Stimulated activated effector memory CD8-positive, alpha-beta T cell treated with anti-CD3 and anti-CD28 coated beads, Interleukin-12 subunit alpha, Interleukin-12 subunit beta, amount 100 ng/mL, for 72 hours (primary cell): ENCODE results near the gene LRRC27.
"Not testable (repeated sequence)": the region's sequence is repeated elsewhere in the genome, so short reads cannot be mapped to it uniquely, and the experiment has no call there.

Experiments
- ATAC-seq: fragments of 150-1000 bp; cut with Tn5 transposase; 2 replicates; pipeline ENCODE4 v1.10.0; 2021
- DNase-seq, 2 donors: peaks; one replicate each; pipeline ENCODE4 v3.0.0; 2021 to 2022; ENCODE audit warnings: low spot score in 2 of 2
- H3K27ac Mint-ChIP-seq: one replicate; pipeline ENCODE4 v1.8.0; 2022; ENCODE audit warnings: mild to moderate bottlenecking, mixed read lengths
- H3K36me3 Mint-ChIP-seq: one replicate; pipeline ENCODE4 v1.8.0; 2022; ENCODE audit warnings: mild to moderate bottlenecking, mixed read lengths
- H3K4me1 Mint-ChIP-seq: one replicate; pipeline ENCODE4 v1.8.0; 2022; ENCODE audit warnings: mixed read lengths
- H3K4me3 Mint-ChIP-seq: one replicate; pipeline ENCODE4 v1.8.0; 2022; ENCODE audit warnings: mild to moderate bottlenecking, mixed read lengths
- H3K9me3 Mint-ChIP-seq: one replicate; pipeline ENCODE4 v1.8.0; 2022; ENCODE audit warnings: mixed read lengths

Gene LRRC27

DNA sequence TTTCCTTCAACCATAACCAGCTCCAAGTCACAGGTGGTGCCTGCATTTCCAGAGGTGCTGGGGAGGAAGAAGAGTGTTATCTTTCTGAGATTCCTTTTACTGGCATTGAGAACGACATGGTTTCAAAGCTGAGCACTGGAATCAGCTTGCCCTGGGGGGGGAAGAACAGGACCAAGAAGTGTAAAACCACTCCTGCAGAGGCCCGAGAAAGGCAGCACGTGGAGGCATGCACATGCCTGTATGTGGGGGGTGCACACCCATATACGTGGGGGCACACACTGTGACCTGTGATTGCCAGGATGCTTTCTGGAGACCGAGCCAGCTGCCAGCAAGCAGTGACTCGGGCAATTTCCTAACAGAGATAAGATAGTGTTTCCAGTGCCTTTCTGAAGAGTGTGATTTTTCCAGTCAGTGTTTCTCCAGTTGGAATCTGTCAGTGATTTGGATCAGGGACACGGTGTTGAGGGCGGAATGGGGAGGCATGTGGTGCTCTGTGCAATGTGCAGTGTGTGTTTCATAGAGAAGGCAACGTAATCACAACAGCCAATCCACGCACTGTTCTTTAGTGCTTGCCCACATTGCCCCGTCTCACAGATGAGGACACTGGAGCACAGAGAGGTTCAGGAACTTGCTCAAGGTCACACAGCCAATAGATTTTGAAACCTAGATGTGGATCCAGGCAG lies 4.2 kb downstream of the LRRC27 start:
- Mint-ChIP-seq H3K9me3 (no peaks in the 10 kb centered on the region), H3K4me1 (peaks cover 38% of the 10 kb centered on the region)
- no peak for ATAC-seq

DNA sequence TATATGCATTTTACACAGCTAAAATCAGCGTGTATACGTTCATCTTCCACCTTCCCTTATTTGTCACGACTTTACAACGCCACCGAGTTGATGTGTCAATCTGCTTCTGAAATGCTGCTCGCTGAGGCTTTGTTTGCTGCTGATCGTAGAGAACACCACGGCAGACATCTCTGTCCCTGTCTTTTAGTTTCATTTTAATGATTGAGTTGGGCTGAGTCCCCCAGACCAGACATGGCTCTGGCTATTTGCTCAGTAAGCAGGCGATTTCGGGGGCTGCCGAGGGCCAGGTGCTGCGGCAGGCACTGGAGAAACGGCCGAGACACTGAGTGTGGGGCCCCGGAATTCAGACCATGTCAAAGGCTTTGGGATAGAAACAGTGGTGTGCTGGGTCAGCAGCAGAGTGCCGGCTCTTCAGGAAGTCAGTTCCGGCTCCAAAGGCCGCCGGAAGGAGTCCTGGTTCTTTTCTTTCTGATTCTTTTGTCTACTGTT lies 5.0 kb downstream of the LRRC27 start:
- no peak for ATAC-seq
- no peaks in the 10 kb centered on the region for H3K9me3 Mint-ChIP-seq
- H3K27ac Mint-ChIP-seq: peak overlapping the region; percentile 86
- DNase-seq: peak in 1 of 2 donors; percentile 60
- H3K36me3 Mint-ChIP-seq: peaks cover 15% of the 10 kb centered on the region
- H3K4me3 Mint-ChIP-seq: peak overlapping the region; percentile 75
- H3K4me1 Mint-ChIP-seq: peaks cover 31% of the 10 kb centered on the region

More for the DNA sequence above, 4.2 kb downstream of the LRRC27 start:
- DNase-seq: no peak
- H3K27ac Mint-ChIP-seq: peak overlapping the region; percentile 86
- peaks cover 23% of the 10 kb centered on the region for H3K36me3 Mint-ChIP-seq
- H3K4me3 Mint-ChIP-seq: peak overlapping the region; percentile 75

DNA sequence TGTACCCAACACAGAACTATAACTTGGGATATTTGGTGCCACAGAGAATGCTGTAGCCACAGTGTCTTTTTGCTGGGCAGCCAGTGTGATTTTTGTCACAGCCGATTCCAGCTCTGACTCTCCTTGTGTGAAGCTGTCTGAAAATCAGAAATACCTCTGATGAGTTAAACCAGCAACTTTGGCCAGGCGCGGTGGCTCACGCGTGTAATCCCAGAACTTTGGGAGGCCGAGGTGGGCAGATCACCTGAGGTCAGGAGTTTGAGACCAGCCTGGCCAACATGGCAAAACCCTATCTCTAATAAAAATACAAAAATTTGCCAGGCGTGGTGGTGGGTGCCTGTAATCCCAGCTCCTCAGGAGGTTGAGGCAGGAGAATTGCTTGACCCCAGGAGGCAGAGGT lies 5.9 kb downstream of the LRRC27 start:
- not testable (repeated sequence) for DNase-seq, H3K36me3 Mint-ChIP-seq, ATAC-seq, H3K9me3 Mint-ChIP-seq
- Mint-ChIP-seq H3K4me3 (peak overlapping the region; percentile 75), H3K27ac (peak overlapping the region; percentile 86), H3K4me1 (peaks cover 23% of the 10 kb centered on the region)

DNA sequence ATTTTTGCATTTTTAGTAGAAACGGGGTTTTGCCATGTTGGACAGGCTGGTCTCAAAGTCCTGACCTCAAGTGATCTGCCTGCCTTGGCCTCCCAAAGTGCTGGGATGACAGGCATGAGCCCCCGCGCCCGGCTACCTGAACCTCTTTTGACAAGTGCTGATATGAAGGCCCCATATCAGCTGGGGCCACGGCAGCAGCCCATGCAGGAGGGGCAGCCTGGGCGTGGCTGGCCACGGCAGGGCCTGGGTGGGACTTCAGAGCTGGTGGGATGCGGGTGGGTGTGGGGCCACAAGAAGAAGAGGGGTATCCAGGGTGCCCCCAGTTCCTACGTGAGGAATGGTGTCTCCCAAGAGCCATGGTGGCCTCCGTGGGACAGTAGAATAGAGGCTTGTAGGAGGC lies 6.9 kb downstream of the LRRC27 start:
- Mint-ChIP-seq H3K9me3 (no peaks in the 10 kb centered on the region), H3K4me1 (peaks cover 17% of the 10 kb centered on the region), H3K4me3 (no peak overlapping the region), H3K27ac (no peak overlapping the region), H3K36me3 (no peaks in the 10 kb centered on the region)
- ATAC-seq (no peak), DNase-seq (no peak)

DNA sequence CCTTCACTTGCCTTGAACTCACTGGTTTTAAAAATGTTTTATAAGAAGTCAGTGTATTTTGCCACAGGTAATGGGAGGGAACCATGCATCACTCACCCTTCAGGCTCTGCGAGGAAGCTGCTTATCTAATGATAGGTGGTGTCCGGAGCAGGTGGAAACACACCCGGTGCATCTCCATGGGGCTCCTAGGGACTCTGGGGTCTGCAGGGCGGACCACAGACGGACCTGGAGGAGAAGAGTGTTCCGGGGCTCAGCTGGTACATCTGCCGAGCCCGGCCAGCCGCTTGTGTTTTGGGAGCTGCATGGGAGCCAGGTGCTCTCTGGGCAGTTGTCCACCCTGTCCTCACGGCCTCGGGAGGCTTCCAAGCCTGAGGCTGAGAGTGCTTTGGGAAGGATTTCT lies 7.3 kb downstream of the LRRC27 start:
- ATAC-seq: no peak

DNA sequence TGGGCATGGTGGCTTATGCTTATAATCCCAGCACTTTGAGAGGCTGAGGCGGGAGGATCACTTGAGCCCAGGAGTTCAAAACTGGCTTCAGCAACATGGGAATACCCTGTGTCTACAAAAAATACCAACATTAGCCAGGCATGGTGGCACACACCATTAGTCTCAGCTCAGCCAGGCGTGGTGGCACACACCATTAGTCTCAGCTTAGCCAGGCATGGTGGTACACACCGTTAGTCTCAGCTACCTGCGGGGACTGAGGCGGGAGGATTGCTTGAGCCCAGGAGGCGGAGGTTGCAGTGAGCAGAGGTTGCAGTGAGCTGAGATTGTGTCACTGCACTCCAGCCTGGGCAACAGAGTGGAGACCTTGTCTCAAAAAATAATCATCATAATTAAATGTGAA lies 9.0 kb downstream of the LRRC27 start:
- DNase-seq (no peak), ATAC-seq (no peak)
- no peak overlapping the region for H3K27ac Mint-ChIP-seq
- H3K4me3 Mint-ChIP-seq: no peak overlapping the region
- H3K36me3 Mint-ChIP-seq: no peaks in the 10 kb centered on the region
- peaks cover 15% of the 10 kb centered on the region for H3K4me1 Mint-ChIP-seq
- no peaks in the 10 kb centered on the region for H3K9me3 Mint-ChIP-seq

More for the DNA sequence above, 7.3 kb downstream of the LRRC27 start:
- no peaks in the 10 kb centered on the region for H3K9me3 Mint-ChIP-seq
- H3K4me1 Mint-ChIP-seq: peaks cover 17% of the 10 kb centered on the region
- H3K4me3 Mint-ChIP-seq: no peak overlapping the region
- no peaks in the 10 kb centered on the region for H3K36me3 Mint-ChIP-seq
- no peak overlapping the region for H3K27ac Mint-ChIP-seq
- DNase-seq: no peak

DNA sequence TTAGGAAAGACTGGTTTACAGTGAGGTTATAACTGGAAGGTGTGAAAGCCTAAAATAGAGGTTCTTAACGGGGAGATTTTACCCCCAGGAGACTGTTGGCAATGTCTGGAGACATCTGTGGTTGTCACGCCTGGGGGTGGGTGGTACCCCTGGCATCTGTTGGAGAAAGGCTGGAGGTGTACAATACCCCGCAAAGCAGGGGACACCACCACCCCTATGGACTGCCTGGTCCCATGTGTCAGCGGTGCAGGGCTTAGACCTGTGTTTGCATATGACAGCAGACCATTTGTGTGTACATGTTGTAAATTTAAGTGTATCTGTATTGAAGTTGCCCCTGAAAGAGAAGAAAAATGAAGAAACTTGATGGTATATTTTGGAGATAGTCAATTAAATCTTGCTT lies 9.8 kb downstream of the LRRC27 start:
- DNase-seq: no peak
- Mint-ChIP-seq H3K4me3 (no peak overlapping the region), H3K9me3 (no peaks in the 10 kb centered on the region), H3K36me3 (no peaks in the 10 kb centered on the region), H3K27ac (no peak overlapping the region), H3K4me1 (peaks cover 8% of the 10 kb centered on the region)
- ATAC-seq: no peak

DNA sequence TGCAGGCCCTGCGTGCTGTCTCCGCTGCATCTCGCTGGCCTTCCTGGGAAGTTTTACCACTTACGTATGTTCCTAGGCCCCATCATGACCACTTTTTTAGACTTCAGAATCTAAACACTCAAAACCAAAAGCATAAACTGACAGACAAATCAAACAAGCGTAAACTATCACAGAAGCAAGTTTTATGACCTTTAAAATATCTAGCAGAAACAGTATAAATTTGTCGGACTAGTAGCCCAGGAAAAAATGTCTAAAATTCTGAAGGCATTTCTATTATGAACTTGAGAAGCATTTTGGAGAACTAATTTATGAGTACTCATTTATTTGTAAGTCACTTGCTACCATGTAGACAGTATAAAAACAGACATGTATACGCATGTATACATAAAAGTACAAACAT lies 10.6 kb downstream of the LRRC27 start:
- Mint-ChIP-seq H3K4me3 (no peak overlapping the region), H3K36me3 (no peaks in the 10 kb centered on the region), H3K27ac (no peak overlapping the region), H3K9me3 (no peaks in the 10 kb centered on the region), H3K4me1 (peaks cover 5% of the 10 kb centered on the region)
- DNase-seq (no peak), ATAC-seq (no peak)

DNA sequence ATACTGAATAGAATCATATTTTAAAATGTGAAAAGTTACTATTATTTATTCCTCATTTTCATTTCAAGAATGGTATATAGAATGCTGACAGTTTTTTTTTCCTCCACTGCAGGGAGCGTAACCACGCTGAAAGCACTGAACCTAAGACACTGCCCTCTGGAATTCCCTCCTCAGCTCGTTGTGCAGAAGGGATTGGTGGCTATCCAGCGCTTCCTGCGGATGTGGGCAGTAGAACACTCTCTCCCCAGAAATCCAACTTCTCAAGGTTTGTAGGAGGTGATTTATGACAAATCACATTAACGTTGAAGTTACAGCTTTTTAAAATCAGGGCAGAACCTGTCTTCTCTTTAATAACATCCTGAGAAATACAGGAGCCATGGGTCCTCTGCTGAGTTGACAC lies 12.4 kb downstream of the LRRC27 start:
- Mint-ChIP-seq H3K9me3 (no peaks in the 10 kb centered on the region), H3K4me1 (peaks cover 5% of the 10 kb centered on the region), H3K27ac (no peak overlapping the region), H3K4me3 (no peak overlapping the region), H3K36me3 (no peaks in the 10 kb centered on the region)
- DNase-seq (no peak), ATAC-seq (no peak)

DNA sequence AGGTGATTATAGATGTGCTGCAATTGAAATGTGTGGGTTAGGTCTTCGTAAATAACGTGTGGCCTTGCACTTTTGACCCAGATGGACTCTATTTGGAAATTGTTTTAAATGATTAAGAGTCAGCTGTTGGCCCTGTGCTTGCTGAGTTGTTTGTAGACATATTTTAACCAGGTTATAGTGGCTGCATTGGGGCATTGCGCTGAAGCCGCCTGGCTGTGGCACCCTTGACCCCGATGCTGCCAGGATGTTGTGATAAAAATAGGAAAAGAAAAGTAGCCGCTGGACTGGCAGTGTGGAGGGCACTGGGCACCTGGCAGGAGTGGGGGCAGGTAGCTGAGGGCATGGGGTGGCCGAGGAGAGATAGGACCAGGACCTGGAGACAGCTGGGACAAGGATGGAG lies 13.4 kb downstream of the LRRC27 start:
- Mint-ChIP-seq H3K36me3 (no peaks in the 10 kb centered on the region), H3K4me3 (no peak overlapping the region), H3K4me1 (peaks cover 5% of the 10 kb centered on the region), H3K9me3 (no peaks in the 10 kb centered on the region), H3K27ac (no peak overlapping the region)
- ATAC-seq (no peak), DNase-seq (no peak)

DNA sequence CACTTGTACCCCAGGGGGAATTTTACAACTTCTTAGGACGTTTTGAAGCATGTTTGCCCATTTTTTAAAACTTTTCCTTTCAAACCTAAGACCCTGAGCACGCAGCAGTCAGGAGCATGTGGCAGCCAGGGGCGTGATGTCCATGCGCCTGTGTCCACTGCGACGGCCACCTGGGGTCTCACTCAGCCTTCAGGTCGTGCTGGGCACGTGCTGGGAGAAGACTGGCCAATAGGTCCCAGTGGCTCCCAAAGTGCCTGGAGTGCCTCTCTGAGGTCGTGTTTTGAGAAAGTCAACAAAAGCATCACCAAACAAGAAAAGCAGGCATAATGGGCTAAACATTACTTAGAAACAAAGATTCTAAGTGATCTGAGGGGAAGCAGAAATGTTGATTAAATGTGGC lies 14.8 kb downstream of the LRRC27 start:
- H3K36me3 Mint-ChIP-seq: no peaks in the 10 kb centered on the region
- no peaks in the 10 kb centered on the region for H3K9me3 Mint-ChIP-seq
- no peak overlapping the region for H3K27ac Mint-ChIP-seq
- peaks cover 5% of the 10 kb centered on the region for H3K4me1 Mint-ChIP-seq
- DNase-seq: no peak
- no peak overlapping the region for H3K4me3 Mint-ChIP-seq
- ATAC-seq: no peak

DNA sequence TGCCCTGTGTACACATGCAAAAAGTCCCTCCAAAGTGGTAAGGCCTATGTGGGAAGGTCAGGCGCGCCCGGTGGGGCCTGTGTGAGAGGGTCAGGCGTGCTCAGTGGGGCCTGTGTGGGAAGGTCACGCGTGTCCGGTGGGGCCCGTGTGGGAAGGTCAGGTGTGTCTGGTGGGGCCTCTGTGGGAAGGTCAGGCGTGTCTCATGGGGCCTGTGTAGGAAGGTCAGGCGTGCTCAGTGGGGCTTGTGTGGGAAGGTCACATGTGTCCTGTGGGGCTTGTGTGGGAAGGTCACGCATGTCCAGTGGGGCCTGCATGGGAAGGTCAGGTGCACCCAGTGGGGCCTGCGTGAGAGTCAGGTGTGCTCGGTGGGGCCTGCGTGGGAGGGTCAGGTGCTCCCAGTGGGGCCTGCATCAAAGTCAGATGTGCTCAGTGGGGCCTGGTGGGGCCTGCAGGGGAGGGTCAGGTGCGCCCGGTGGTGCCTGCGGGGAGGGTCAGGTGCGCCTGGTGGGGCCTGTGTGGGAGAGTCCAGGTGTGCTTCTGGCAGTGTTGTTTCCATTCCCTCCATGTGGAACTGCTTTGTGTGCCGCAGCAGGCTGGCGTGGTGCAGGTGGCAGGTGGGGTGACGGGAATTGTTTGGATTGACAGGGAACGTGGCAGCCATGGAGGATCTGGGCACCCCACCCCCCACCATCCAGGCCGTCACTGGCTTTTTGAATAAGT lies 15.4 kb downstream of the LRRC27 start:
- no peak overlapping the region for H3K27ac Mint-ChIP-seq
- no peak for DNase-seq

DNA sequence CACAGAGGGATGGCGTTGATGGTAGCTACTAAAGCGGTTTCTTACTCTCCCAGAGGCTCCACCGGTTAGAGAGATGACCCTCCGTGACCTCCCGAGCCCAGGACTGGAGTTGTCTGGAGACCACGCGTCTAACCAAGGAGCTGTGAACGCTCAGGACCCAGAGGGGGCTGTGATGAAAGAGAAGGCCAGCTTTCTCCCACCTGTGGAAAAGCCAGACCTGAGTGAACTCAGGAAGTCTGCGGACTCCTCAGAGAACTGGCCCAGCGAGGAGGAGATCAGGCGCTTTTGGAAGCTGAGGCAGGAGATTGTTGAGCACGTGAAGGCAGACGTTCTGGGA lies 15.9 kb downstream of the LRRC27 start:
- DNase-seq (no peak), ATAC-seq (no peak)
- no peaks in the 10 kb centered on the region for H3K9me3 Mint-ChIP-seq
- no peak overlapping the region for H3K4me3 Mint-ChIP-seq
- peaks cover 10% of the 10 kb centered on the region for H3K4me1 Mint-ChIP-seq
- H3K27ac Mint-ChIP-seq: no peak overlapping the region
- no peaks in the 10 kb centered on the region for H3K36me3 Mint-ChIP-seq

More for the DNA sequence above, 15.4 kb downstream of the LRRC27 start:
- H3K4me1 Mint-ChIP-seq: peaks cover 5% of the 10 kb centered on the region
- peak; percentile 28 for ATAC-seq
- no peak overlapping the region for H3K4me3 Mint-ChIP-seq
- H3K9me3 Mint-ChIP-seq: no peaks in the 10 kb centered on the region
- no peaks in the 10 kb centered on the region for H3K36me3 Mint-ChIP-seq

DNA sequence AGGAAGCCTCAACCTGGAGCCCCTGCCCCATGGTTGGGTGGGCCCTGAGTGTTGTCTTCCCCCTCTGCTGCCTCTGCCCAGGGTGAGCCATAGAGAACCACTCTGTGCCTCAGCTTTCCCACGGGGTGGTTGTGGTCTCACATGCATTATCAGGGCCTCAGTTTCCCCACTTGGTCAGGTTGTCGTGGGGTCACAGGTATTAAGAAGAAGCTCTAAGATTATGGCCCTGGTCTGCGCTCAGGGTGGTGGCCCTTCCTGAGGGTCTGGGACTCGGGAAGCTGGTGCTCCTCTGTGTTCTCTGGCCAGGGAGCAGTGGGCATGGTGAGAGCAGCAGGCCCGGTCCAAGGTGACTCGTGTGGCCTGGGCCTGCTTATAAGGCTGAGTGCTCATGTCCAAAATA lies 17.8 kb downstream of the LRRC27 start:
- Mint-ChIP-seq H3K27ac (no peak overlapping the region), H3K4me1 (peaks cover 15% of the 10 kb centered on the region), H3K4me3 (no peak overlapping the region), H3K9me3 (no peaks in the 10 kb centered on the region), H3K36me3 (no peaks in the 10 kb centered on the region)
- no peak for DNase-seq
- no peak for ATAC-seq

DNA sequence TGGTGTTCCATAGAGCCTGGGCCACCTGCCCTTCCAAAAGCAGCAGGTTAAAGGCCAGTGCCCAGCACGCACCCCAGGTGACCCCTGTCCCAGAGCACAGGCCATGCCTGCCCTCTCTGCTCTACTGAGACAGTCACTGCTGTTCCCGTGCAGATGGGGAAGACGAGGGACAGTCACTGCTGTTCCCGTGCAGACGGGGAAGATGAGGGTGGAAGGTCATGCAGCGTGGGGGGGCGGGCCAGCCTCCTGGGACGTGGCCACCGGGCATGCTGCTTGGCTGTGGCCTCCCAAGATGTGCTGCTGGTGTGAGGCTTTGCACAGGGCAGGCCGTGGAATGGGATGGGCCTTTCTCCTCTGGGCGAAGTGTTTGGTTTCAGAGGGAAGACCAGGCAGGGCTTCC lies 18.4 kb downstream of the LRRC27 start:
- no peak for ATAC-seq
- Mint-ChIP-seq H3K4me1 (peaks cover 15% of the 10 kb centered on the region), H3K4me3 (no peak overlapping the region), H3K9me3 (no peaks in the 10 kb centered on the region), H3K36me3 (no peaks in the 10 kb centered on the region), H3K27ac (no peak overlapping the region)
- no peak for DNase-seq

DNA sequence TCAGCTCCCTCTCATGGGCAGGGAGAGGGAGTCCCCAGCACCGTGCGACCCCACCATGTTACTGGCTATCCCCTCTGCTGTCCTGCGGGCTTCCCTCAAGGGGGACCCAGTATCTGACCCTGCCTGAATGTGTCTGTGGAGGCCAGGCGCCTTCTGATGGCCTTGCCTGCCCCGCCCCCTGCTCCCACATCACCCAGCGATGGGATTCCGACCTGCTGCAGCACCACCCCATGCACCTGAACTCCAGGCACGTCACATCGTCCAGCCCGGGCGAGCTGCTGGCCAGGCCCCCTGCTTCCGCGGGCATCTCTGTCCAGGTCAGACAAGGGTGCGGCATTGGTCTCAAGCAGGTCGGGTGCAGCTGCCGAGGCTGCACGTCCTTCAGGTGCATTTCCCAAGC lies 19.0 kb downstream of the LRRC27 start:
- Mint-ChIP-seq H3K27ac (no peak overlapping the region), H3K9me3 (no peaks in the 10 kb centered on the region), H3K36me3 (no peaks in the 10 kb centered on the region), H3K4me3 (no peak overlapping the region), H3K4me1 (peaks cover 15% of the 10 kb centered on the region)
- ATAC-seq (no peak), DNase-seq (no peak)
